ENCODE data around the gene TMEM235.

GRCh38 chr17:78226759-78227454 is 4.5 kb upstream of the TMEM235 start:
- no peak for TF ChIP-seq CTCF (IDR thresholded peaks at IDR 0.05; ENCODE audit: borderline replicate concordance, extremely low read depth, low read length, poor library complexity, severe bottlenecking)
- TF ChIP-seq EZH2 (IDR thresholded peaks at IDR 0.05; ENCODE audit: borderline replicate concordance, low read depth, low read length, severe bottlenecking): no peak
